Measurements from ENCODE around the gene LRRC72.
"Not testable (repeated sequence)": the region's sequence is repeated elsewhere in the genome, so short reads cannot be mapped to it uniquely, and the experiment has no call there.

LRRC72 gene

GRCh38 chr7:16526742-16527540, at the start of gene LRRC72:
LRRC72 (plus strand) TSS chr7:16526825; CDS start chr7:16526953, 128 bp downstream.
- no peak for DNase-seq

- no peak for DNase-seq
Observed at GRCh38 chr7:16479161-16479560, 47.5 kb upstream of the LRRC72 start.

- DNase-seq, result no peak
Observed at GRCh38 chr7:16479591-16479990, 47.0 kb upstream of the LRRC72 start.

GRCh38 chr7:16484453-16485158, 42.0 kb upstream of the LRRC72 start:
- no peak for DNase-seq

- DNase-seq, result no peak
Observed at GRCh38 chr7:16491148-16491547, 35.5 kb upstream of the LRRC72 start.

GRCh38 chr7:16492513-16493062, 34.0 kb upstream of the LRRC72 start:
- DNase-seq, result no peak

- DNase-seq, result no peak
Observed at GRCh38 chr7:16493266-16493665, 33.4 kb upstream of the LRRC72 start.

GRCh38 chr7:16494551-16494950, 32.1 kb upstream of the LRRC72 start:
- DNase-seq, result no peak

- DNase-seq, result peak; percentile 40
Observed at GRCh38 chr7:16494955-16495719, 31.5 kb upstream of the LRRC72 start.

- DNase-seq, result no peak
Observed at GRCh38 chr7:16498122-16498521, 28.5 kb upstream of the LRRC72 start.

GRCh38 chr7:16502303-16502702, 24.3 kb upstream of the LRRC72 start:
- no peak for DNase-seq

GRCh38 chr7:16504019-16504418, 22.6 kb upstream of the LRRC72 start:
- DNase-seq, result no peak

- not testable (repeated sequence) for DNase-seq
Observed at GRCh38 chr7:16506422-16506821, 20.2 kb upstream of the LRRC72 start.

- DNase-seq, result no peak
Observed at GRCh38 chr7:16509829-16510228, 16.8 kb upstream of the LRRC72 start.

- DNase-seq, result no peak
Observed at GRCh38 chr7:16511314-16511713, 15.3 kb upstream of the LRRC72 start.

- DNase-seq, result no peak
Observed at GRCh38 chr7:16512097-16512496, 14.5 kb upstream of the LRRC72 start.

- no peak for DNase-seq
Observed at GRCh38 chr7:16514271-16514670, 12.4 kb upstream of the LRRC72 start.

- no peak for DNase-seq
Observed at GRCh38 chr7:16514729-16515128, 11.9 kb upstream of the LRRC72 start.

- DNase-seq, result no peak
Observed at GRCh38 chr7:16515785-16516685, 10.6 kb upstream of the LRRC72 start.

- DNase-seq, result not testable (repeated sequence)
Observed at GRCh38 chr7:16519985-16520384, 6.6 kb upstream of the LRRC72 start.

GRCh38 chr7:16524332-16524731, 2.3 kb upstream of the LRRC72 start:
- no peak for DNase-seq

- DNase-seq, result no peak
Observed at GRCh38 chr7:16528520-16528919, 1.9 kb downstream of the LRRC72 start.
